Activated naive CD8-positive, alpha-beta T cell treated with anti-CD3 and anti-CD28 coated beads, Interleukin-2, amount 10 ng/mL, durations not matched to agents 7 days and 5 days (primary cell): ENCODE data around the gene MGAT5. TPM values are rescaled to one million over a fixed set of nuclear protein-coding genes. Genes with fewer than 3 reads are reported as not detected.
"Not testable (repeated sequence)": the region's sequence is repeated elsewhere in the genome, so short reads cannot be mapped to it uniquely, and the experiment has no call there.

Source experiments
- ATAC-seq: fragments of 150-1000 bp; cut with Tn5 transposase; one replicate; pipeline ENCODE4 v1.10.0; 2021; ENCODE audit warnings: low read depth, moderate library complexity
- POLR2A ChIA-PET: fragments of 350-600 bp; sonication (Branson Sonifier 250); formaldehyde crosslinking; loops from one replicate; lab custom pipeline; 2021; ENCODE audit warnings: antibody characterized with exemption; lab: Charles Lee
- DNase-seq: peaks from one replicate; pipeline ENCODE4 v3.0.0; 2021
- H3K27ac Mint-ChIP-seq: one replicate; pipeline ENCODE4 v1.8.0; 2022; ENCODE audit warnings: mild to moderate bottlenecking, mixed read lengths
- H3K27me3 Mint-ChIP-seq: one replicate; pipeline ENCODE4 v1.8.0; 2022; ENCODE audit warnings: mild to moderate bottlenecking, moderate library complexity, mixed read lengths
- H3K36me3 Mint-ChIP-seq: one replicate; pipeline ENCODE4 v1.8.0; 2021; ENCODE audit warnings: mild to moderate bottlenecking, mixed read lengths
- H3K4me1 Mint-ChIP-seq: one replicate; pipeline ENCODE4 v1.8.0; 2021; ENCODE audit warnings: mixed read lengths
- H3K4me3 Mint-ChIP-seq: one replicate; pipeline ENCODE4 v1.8.0; 2022; ENCODE audit warnings: mild to moderate bottlenecking, moderate library complexity, mixed read lengths
- H3K9me3 Mint-ChIP-seq: one replicate; pipeline ENCODE4 v1.8.0; 2021; ENCODE audit warnings: mixed read lengths
- total RNA-seq, 2 experiments: library from RNA; stranded (reverse); gene quantifications; one replicate each; pipeline ENCODE4 v1.2.3, GENCODE V29; 2021

MGAT5 gene
- total RNA-seq, 2 experiments from 2014 or later, result 66.3 to 70.9 TPM

DNA sequence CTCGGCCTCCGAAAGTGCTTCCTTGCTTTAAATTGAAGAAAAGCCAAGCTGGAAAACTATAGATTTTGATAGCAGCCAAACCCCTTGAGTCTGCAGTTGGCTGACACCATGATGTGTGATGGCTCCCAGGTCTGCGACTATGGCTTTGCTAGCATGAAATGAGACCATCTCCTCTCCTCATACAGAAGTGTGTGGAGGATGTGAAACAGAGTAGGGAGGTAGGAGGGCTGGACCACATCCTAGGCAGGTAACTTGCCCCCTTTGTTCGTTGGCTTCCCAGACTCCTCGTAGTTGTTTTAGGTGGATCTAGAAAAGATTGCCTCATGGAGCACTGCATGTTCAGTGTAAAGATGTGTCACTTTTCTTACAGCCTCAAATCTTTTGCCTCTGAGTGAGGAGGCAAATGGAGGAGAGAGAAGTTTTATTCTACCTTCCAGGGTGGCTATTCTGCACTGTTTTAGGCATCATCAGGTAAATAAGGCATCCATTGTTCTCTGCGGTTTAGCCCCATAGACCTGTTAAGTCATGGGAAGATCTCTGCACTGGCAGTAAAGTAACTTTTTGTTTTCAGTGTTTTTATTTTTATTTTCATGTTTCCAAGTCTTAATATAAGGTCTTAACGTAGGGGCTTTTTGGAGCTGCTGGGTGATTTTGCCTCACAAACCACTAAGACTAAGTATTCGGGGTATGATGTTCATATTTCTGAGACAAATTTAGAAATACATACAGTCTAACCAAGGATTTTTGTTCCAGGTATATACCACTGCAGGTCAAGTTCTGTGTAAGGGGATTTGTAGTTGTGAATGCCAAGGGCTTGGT lies 40.1 kb downstream of the MGAT5 start:
- Mint-ChIP-seq H3K27ac (peak overlapping the region; percentile 28), H3K27me3 (no peaks in the 10 kb centered on the region), H3K4me3 (peak overlapping the region; percentile 26), H3K9me3 (no peaks in the 10 kb centered on the region), H3K4me1 (peaks cover 24% of the 10 kb centered on the region), H3K36me3 (peaks cover 28% of the 10 kb centered on the region)
- POLR2A ChIA-PET, result no interaction called here
- no peak for ATAC-seq
- DNase-seq, result no peak

DNA sequence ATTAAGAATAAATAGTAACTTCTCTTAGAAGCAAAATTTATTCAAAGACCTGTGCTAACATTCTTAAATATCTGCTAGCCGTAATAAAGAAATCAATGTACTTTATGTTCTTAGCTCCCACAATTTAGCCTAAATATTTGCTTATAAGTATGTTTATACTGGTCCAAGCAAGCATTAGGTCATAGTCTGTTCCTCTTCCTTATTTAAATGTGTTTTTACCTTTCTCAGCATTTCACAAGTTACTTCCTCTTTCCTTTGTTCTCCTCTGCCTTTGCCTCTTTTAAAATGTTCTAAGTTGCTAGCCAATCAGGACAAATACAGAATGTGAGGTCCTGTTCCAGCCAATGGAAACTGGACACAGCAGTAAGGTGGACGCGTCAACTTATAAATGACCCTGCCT lies 40.7 kb downstream of the MGAT5 start:
- DNase-seq, ATAC-seq, H3K27me3 Mint-ChIP-seq, POLR2A ChIA-PET, H3K9me3 Mint-ChIP-seq: not testable (repeated sequence)
- Mint-ChIP-seq H3K36me3 (peaks cover 29% of the 10 kb centered on the region), H3K4me1 (peaks cover 24% of the 10 kb centered on the region), H3K4me3 (peak overlapping the region; percentile 12), H3K27ac (peak overlapping the region; percentile 28)

DNA sequence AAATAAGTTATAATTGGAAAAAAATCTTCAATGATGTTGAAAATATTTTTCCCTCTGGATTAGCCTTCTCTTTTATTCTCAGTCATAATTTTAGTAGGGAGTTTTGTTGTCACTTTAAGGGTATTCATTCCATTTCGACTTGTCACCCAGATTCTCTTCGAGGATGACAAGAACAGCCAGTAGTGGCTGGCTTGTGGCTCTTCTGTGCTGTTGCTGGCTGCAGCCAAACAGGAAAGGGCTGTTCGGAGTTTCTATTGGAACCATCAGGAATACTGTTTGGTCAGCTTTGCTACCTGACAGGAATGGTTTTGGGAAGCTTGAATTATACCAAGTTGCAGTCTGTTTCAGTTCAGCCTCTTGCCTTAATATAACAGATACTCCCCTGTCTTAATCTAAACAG lies 41.6 kb downstream of the MGAT5 start:
- POLR2A ChIA-PET, result no interaction called here
- Mint-ChIP-seq H3K36me3 (peaks cover 31% of the 10 kb centered on the region), H3K27ac (no peak overlapping the region)

DNA sequence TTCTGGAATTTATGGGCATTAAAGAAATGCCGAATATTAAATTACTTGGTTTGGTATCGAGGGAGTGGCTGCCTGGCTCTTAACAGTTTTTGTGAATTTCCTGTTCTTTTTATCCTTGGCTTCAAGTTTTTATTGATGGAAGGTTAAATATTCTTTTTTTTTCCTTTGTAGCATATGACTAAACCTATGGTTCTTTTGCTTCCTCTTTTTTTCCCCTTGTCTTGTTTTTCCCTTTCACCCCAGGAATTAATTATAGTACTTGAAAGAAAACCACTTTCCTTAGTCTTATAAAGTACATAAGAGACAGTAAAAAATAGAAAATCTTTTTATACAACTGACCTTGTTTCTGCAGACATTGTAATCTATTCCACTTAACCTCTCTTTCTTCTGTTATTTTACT lies 42.4 kb downstream of the MGAT5 start:
- no peak overlapping the region for H3K4me3 Mint-ChIP-seq
- no peaks in the 10 kb centered on the region for H3K27me3 Mint-ChIP-seq
- DNase-seq, result no peak
- ATAC-seq, result no peak
- no peak overlapping the region for H3K27ac Mint-ChIP-seq
- POLR2A ChIA-PET, result no interaction called here
- no peaks in the 10 kb centered on the region for H3K9me3 Mint-ChIP-seq
- H3K4me1 Mint-ChIP-seq, result peaks cover 27% of the 10 kb centered on the region
- peaks cover 31% of the 10 kb centered on the region for H3K36me3 Mint-ChIP-seq

More for the DNA sequence above, 41.6 kb downstream of the MGAT5 start:
- ATAC-seq, result no peak
- no peaks in the 10 kb centered on the region for H3K9me3 Mint-ChIP-seq
- DNase-seq, result no peak
- H3K4me3 Mint-ChIP-seq, result no peak overlapping the region
- H3K27me3 Mint-ChIP-seq, result no peaks in the 10 kb centered on the region
- peaks cover 25% of the 10 kb centered on the region for H3K4me1 Mint-ChIP-seq

DNA sequence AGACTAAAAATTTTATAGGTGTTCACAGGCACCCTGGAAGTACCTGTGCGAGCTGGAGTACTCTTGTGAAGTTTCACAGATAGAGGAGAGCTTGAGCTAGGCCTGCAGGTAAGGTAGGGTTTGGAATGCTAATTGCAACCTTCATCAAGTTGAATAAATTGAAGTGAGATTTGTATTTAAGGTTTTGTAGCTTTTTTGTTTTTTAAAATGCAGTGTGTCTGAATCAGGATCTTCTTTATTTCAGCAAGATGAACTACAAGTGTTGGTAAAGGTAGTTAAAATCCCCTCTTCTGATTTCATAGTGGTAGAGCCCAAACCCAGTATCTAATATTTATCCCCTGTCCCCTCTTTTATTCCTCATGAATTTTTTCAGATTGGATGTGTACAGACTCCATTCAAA lies 45.5 kb downstream of the MGAT5 start:
- POLR2A ChIA-PET, result no interaction called here
- Mint-ChIP-seq H3K27me3 (no peaks in the 10 kb centered on the region), H3K27ac (no peak overlapping the region), H3K4me3 (no peak overlapping the region), H3K4me1 (peaks cover 22% of the 10 kb centered on the region), H3K9me3 (no peaks in the 10 kb centered on the region), H3K36me3 (peaks cover 31% of the 10 kb centered on the region)
- no peak for DNase-seq
- no peak for ATAC-seq

DNA sequence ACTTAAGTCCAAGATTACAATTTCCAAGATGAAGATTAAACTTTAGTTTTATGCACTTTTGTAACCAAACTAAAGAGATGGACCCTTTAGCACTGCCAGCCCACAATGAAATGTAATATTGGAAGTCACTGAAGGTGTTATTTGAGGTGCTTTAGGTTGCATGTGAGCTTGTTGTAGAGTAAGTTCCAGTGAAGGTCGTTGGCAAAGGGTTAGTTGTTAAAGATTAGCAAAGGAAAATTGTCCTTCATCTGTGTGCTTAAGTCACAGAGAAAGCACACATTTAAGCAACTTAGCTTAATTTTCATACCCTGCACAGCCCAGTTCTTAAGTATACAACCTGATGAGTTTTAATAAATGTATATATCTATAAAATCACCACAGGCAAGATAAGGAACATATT lies 46.7 kb downstream of the MGAT5 start:
- POLR2A ChIA-PET, result no interaction called here
- DNase-seq (no peak), ATAC-seq (no peak)
- Mint-ChIP-seq H3K4me3 (no peak overlapping the region), H3K4me1 (peaks cover 24% of the 10 kb centered on the region), H3K36me3 (peaks cover 33% of the 10 kb centered on the region), H3K9me3 (no peaks in the 10 kb centered on the region), H3K27ac (no peak overlapping the region), H3K27me3 (no peaks in the 10 kb centered on the region)

DNA sequence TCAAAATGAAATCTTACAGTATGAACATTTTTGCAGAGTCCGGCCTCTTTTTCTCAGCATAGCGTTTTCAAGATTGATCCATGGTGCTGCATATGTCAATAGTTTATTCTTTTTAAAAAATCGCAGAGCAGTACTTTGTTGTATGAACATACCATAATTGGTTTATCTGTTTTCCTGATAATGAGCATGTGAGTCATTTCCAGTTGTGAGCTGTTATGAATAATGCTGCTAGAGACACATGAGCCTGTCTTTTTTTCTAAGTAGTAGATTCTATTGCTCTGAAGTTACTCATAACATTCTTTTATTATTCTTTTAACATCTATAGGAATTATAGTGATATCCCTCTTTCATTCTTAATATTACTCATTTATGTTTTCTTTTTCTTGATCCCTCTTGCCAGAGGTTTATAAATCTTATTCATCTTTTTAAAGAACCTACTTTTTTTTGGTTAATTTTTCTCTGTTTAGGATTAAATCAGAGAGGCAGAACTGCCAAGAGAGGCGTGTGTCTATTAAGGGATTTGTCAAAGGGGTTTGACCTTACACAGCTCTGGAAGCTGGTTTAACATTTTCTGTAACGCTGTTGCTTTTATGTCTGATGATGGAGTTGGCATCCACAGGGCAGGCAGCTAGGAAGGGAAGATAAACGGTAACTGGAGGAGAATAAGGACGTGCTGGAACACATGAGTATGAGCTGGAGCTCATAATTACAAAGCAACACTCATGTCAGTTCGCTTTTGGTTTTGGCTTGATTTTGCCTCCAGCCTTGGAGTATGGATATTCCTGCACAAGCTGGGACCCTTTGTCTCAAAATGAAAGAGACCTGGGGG lies 47.4 kb downstream of the MGAT5 start:
- DNase-seq (no peak), ATAC-seq (no peak)
- H3K27me3 Mint-ChIP-seq, result no peaks in the 10 kb centered on the region
- H3K4me3 Mint-ChIP-seq, result no peak overlapping the region
- peaks cover 35% of the 10 kb centered on the region for H3K36me3 Mint-ChIP-seq
- no peaks in the 10 kb centered on the region for H3K9me3 Mint-ChIP-seq
- peaks cover 25% of the 10 kb centered on the region for H3K4me1 Mint-ChIP-seq
- POLR2A ChIA-PET, result no interaction called here
- no peak overlapping the region for H3K27ac Mint-ChIP-seq

DNA sequence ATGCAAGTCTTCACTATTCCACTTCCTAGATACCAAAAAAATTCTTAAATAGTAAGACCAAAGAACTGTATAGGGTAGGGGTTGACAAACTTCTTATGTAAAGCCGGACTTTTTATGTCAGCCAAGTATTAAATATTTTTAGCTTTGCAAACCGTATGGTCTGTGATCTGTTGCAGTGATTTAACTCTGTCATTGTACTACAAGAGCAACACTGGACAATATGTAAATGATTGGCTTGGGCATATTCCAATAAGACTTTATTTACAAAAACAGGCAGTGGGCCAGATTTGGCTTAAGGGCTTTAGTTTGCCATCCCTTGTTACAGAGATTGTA lies 48.0 kb downstream of the MGAT5 start:
- no peak overlapping the region for H3K27ac Mint-ChIP-seq
- DNase-seq (no peak), ATAC-seq (no peak)
- no peaks in the 10 kb centered on the region for H3K9me3 Mint-ChIP-seq
- no peak overlapping the region for H3K4me3 Mint-ChIP-seq
- peaks cover 33% of the 10 kb centered on the region for H3K36me3 Mint-ChIP-seq
- POLR2A ChIA-PET, result interaction anchor here (0.7 kb wide), 1 partner anchor 11 kb away, joined by 5 read pairs; no protein-coding TSS in a partner anchor
- no peaks in the 10 kb centered on the region for H3K27me3 Mint-ChIP-seq
- peaks cover 23% of the 10 kb centered on the region for H3K4me1 Mint-ChIP-seq

DNA sequence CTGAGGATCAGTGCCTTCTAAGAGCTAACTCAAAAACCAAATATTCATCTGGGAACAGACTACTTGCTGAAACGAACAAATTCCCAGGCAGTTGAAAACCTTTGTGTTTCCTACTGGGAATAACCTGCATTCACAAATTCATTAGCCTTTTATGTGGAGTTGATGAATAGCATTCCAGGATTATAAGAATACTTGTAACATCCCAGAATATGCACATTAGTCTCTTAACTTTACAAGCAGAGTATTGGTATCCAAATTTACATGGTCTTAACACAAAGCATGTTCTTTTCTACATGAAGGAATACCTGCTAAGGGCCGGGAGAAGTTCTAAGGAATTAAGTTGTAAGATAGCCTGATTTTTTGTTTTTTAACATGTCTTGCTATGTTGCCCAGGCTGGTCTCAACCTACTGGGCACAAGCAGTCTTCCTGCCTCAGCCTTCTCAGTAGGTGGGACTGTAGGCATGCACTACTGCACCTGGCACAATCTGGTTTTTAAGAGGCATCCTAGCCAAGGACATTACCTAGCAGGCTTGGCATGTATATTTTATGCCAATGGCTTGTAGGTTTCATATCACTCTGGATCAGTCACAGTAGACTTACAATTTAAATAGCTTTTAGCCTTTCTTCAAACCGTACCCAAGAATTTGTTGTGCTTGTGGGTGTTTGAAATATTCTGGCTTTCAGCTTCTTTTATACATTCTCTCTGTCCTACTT lies 50.7 kb downstream of the MGAT5 start:
- peaks cover 2% of the 10 kb centered on the region for H3K9me3 Mint-ChIP-seq
- H3K36me3 Mint-ChIP-seq, result peaks cover 30% of the 10 kb centered on the region
- H3K27ac Mint-ChIP-seq, result no peak overlapping the region
- peaks cover 28% of the 10 kb centered on the region for H3K4me1 Mint-ChIP-seq
- POLR2A ChIA-PET, result interaction anchor here (1.2 kb wide), 1 partner anchor 14 kb away, joined by 5 read pairs; no protein-coding TSS in a partner anchor
- H3K27me3 Mint-ChIP-seq, result no peaks in the 10 kb centered on the region
- DNase-seq (no peak), ATAC-seq (no peak)
- H3K4me3 Mint-ChIP-seq, result no peak overlapping the region

DNA sequence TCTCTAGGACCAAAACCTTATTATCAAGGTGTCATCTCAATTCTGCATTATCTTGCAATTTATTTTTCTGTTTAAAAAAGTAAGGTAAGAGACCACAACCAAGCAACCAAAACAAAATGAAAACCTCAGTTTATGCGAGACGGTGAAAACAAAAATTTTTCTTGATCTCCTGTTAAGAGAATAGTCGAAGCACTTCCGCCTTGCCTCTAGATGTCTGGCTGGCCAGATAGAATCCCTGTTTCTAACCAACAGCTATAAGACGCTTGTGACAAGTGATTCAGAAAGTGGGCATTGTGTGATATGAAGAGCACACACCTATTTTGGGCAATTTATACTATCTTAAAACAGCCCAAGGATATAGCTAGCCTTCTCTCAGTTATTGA lies 51.2 kb downstream of the MGAT5 start:
- H3K27ac Mint-ChIP-seq, result peak overlapping the region; percentile 72
- H3K4me3 Mint-ChIP-seq, result no peak overlapping the region
- DNase-seq (no peak), ATAC-seq (no peak)
- H3K4me1 Mint-ChIP-seq, result peaks cover 28% of the 10 kb centered on the region
- H3K9me3 Mint-ChIP-seq, result peaks cover 2% of the 10 kb centered on the region
- peaks cover 28% of the 10 kb centered on the region for H3K36me3 Mint-ChIP-seq
- no peaks in the 10 kb centered on the region for H3K27me3 Mint-ChIP-seq
- POLR2A ChIA-PET, result no interaction called here

DNA sequence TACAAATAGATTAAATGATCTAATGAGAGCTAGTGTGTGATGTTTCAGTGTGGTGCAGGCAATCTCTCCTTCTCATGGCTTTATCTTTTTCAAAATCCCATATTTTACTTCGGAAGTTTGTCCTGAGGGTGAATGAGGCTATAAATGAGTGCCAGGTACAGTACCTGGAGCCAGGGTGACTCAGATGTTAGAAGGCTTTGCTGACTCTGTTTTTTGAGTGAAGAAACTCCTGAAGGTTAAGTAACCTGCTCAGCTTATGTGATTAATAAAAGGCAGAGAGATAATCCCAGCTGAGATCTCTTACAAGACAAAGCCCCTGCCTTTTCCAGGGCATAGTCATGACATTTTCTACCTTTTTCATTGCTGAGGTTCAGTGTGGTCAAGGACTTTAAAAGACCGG lies 52.6 kb downstream of the MGAT5 start:
- POLR2A ChIA-PET, result no interaction called here
- Mint-ChIP-seq H3K27ac (no peak overlapping the region), H3K9me3 (peaks cover 2% of the 10 kb centered on the region), H3K27me3 (no peaks in the 10 kb centered on the region), H3K4me1 (peaks cover 33% of the 10 kb centered on the region), H3K4me3 (no peak overlapping the region), H3K36me3 (peaks cover 33% of the 10 kb centered on the region)
- DNase-seq, result no peak
- no peak for ATAC-seq

DNA sequence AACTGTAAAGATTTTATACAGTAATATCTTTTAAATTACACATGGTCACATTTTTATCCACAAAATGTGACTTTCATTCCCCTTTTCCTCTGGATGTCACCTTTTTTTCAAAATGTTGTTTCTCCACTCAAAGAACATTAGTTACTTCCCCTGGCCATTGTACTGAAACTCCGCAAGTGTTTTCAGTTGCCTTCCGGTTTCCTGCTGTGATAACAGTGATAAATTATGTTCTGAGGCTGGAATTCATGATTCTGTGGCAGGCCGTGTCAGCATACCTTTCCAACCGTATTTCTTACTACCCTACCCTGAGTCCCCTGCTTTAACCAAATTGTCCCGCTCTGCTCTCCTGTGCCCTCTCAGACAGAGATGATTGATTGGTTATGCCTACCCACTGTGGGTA lies 53.5 kb downstream of the MGAT5 start:
- ATAC-seq (no peak), DNase-seq (no peak)
- POLR2A ChIA-PET, result no interaction called here
- Mint-ChIP-seq H3K4me1 (peaks cover 38% of the 10 kb centered on the region), H3K27me3 (no peaks in the 10 kb centered on the region), H3K9me3 (peaks cover 2% of the 10 kb centered on the region), H3K4me3 (no peak overlapping the region), H3K27ac (no peak overlapping the region), H3K36me3 (peaks cover 36% of the 10 kb centered on the region)
